ENCODE data around the gene NEFH. TPM values are rescaled to one million over a fixed set of nuclear protein-coding genes. Genes with fewer than 3 reads are reported as not detected.

The NEFH gene
- total and polyA plus RNA-seq, 9 donors, result 0.14 to 5.1 (median 3.1) TPM

DNA sequence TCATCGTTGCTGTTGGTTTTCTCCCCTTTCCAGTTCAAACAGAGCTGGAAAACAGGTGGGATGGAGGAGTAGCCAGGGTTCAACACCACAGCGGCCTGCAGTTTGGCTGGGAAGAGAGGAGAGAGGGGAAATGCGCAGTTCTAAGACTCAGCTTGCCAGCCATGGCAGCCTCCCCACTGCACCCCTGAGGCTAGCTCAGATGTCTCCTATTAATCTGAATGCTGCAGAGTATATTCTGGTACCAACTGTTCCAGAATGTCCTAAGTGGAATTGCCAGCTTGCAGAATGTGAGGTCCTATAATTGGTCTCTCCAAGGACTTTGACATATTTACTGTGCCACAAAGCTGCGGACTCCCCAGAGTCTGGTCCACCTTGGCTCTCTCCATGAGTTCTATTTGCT, 32.0 kb downstream of the NEFH start:
- H3K36me3 ChIP-seq (ENCODE audit: control insufficient read depth, insufficient read depth, low read length), result peaks cover 72% of the 10 kb centered on the region
- H3K9me3 ChIP-seq (replicated peaks; ENCODE audit: control insufficient read depth, low read depth, low read length), result no peaks in the 10 kb centered on the region
- H3K27ac ChIP-seq (ENCODE audit: low read length), result no peak overlapping the region
- no peak for DNase-seq
- H3K27me3 ChIP-seq (ENCODE audit: control insufficient read depth, insufficient read depth, low read length), result no peaks in the 10 kb centered on the region
- WGBS (ENCODE audit: insufficient coverage), result 92% methylated on average over 2 of the region's 4 CpGs
- H3K4me3 ChIP-seq (ENCODE audit: low read length), result no peak overlapping the region
- no peaks in the 10 kb centered on the region for H3K4me1 ChIP-seq (ENCODE audit: control insufficient read depth, insufficient read depth, low read length)

DNA sequence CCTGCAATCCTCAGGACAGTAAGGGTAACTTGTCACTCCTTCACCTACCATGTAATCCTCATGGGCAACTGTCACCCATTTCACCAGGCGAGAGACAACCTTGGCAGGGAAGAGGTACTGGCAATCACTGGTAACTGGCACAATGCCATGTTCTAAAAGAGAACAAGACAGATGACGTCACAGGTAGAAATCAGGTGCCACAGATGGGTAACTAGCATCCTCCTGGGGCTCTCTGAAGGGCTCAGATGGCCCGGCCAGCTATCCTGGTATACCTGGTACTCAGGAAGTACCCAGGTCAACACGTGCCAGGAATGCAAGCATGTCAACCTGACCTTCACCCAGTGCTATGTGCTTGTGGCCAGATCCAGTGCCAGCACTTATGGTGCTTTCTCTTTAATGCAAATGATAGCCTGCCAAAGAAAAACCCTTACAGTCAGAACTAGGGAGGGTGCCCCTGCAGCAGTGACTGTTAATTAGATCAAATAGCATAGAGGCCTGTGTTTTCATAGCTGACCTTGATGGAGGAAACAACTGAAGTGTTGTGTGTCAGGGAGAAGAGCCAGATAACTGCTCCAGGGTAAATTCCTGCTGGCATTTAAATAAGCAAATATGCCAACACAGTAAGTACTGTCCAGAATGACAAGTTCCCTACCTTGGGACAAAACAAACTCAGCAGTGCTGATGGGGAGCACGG, 37.3 kb downstream of the NEFH start:
- Histone ChIP-seq H3K9me3 (replicated peaks; ENCODE audit: control insufficient read depth, low read depth, low read length) (no peaks in the 10 kb centered on the region), H3K27ac (ENCODE audit: low read length) (no peak overlapping the region), H3K36me3 (ENCODE audit: control insufficient read depth, insufficient read depth, low read length) (peaks cover 63% of the 10 kb centered on the region), H3K4me3 (ENCODE audit: low read length) (no peak overlapping the region), H3K4me1 (ENCODE audit: control insufficient read depth, insufficient read depth, low read length) (no peaks in the 10 kb centered on the region), H3K27me3 (ENCODE audit: control insufficient read depth, insufficient read depth, low read length) (no peaks in the 10 kb centered on the region)
- no peak for DNase-seq
- 89% methylated on average over 4 of the region's 5 CpGs for WGBS (ENCODE audit: insufficient coverage)

DNA sequence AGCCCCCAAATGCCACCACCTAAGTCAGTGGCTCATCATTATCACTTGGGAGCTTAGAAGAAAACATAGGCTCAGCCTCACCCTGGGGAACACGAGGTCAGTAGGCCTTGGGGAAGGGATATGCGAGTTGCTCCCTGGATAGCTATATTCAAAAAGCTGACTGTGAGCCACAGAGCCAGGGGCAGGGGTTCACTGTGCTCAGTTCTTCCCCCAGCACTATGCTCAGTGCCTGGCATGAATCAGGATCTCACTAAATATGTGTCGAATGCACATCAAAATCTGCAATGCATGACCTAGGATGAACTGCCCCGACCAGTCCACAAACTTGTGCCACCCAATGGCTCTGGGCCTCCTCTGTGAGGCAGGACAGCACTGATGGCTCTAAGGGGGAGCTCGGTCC, 38.4 kb downstream of the NEFH start:
- H3K27ac ChIP-seq (ENCODE audit: low read length), result no peak overlapping the region
- H3K27me3 ChIP-seq (ENCODE audit: control insufficient read depth, insufficient read depth, low read length), result no peaks in the 10 kb centered on the region
- DNase-seq, result no peak
- no peaks in the 10 kb centered on the region for H3K9me3 ChIP-seq (replicated peaks; ENCODE audit: control insufficient read depth, low read depth, low read length)
- H3K4me3 ChIP-seq (ENCODE audit: low read length), result no peak overlapping the region
- H3K4me1 ChIP-seq (ENCODE audit: control insufficient read depth, insufficient read depth, low read length), result no peaks in the 10 kb centered on the region
- H3K36me3 ChIP-seq (ENCODE audit: control insufficient read depth, insufficient read depth, low read length), result peaks cover 64% of the 10 kb centered on the region
- 95% methylated on average over 4 of the region's 5 CpGs for WGBS (ENCODE audit: insufficient coverage)

DNA sequence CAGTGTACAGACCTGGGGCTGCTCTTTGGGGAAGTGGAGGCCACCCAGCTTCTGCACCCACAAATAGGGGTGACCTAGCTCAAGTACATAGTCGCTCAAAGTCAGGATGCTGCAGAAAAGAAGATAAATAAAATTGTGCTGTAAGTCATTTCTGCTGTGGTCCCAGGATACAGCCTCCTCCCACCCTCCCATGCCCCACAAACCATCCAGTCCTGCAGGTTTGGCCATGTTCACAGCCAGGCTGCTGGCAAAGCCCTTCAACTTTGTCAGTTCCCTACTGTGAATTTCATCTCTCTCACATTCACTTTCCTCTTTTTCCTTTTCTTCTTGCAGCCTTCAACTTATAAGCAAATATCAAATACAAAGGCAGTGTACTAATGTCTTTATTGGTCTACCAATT, 40.0 kb downstream of the NEFH start:
- WGBS (ENCODE audit: insufficient coverage), result no CpG with 5 or more reads among the region's 1 CpG
- H3K27me3 ChIP-seq (ENCODE audit: control insufficient read depth, insufficient read depth, low read length), result no peaks in the 10 kb centered on the region
- H3K4me1 ChIP-seq (ENCODE audit: control insufficient read depth, insufficient read depth, low read length), result no peaks in the 10 kb centered on the region
- no peak overlapping the region for H3K27ac ChIP-seq (ENCODE audit: low read length)
- H3K9me3 ChIP-seq (replicated peaks; ENCODE audit: control insufficient read depth, low read depth, low read length), result no peaks in the 10 kb centered on the region
- no peak for DNase-seq
- H3K36me3 ChIP-seq (ENCODE audit: control insufficient read depth, insufficient read depth, low read length), result peaks cover 75% of the 10 kb centered on the region
- no peak overlapping the region for H3K4me3 ChIP-seq (ENCODE audit: low read length)

DNA sequence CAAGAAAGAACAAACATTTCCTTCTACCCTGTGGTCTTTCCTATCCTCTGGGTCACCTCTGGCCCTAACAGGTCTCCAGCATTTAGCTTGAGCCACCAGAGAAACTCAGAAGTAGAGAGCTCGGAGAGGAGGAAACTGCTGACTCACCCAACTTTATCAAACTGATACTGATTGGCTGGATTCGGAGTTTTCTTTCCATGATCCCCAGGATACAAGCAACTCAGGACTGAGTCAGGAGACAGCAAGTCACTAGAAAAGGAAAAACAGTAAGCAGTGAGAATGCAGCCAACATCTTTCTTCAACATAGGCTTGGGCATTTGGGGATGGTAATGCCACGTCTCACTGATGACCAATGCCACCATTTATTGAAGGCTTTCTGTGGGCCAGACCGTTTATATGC, 40.8 kb downstream of the NEFH start:
- H3K4me3 ChIP-seq (ENCODE audit: low read length), result no peak overlapping the region
- WGBS (ENCODE audit: insufficient coverage), result no CpG with 5 or more reads among the region's 4 CpGs
- H3K27ac ChIP-seq (ENCODE audit: low read length), result no peak overlapping the region
- peaks cover 77% of the 10 kb centered on the region for H3K36me3 ChIP-seq (ENCODE audit: control insufficient read depth, insufficient read depth, low read length)
- no peaks in the 10 kb centered on the region for H3K27me3 ChIP-seq (ENCODE audit: control insufficient read depth, insufficient read depth, low read length)
- no peaks in the 10 kb centered on the region for H3K9me3 ChIP-seq (replicated peaks; ENCODE audit: control insufficient read depth, low read depth, low read length)
- H3K4me1 ChIP-seq (ENCODE audit: control insufficient read depth, insufficient read depth, low read length), result no peaks in the 10 kb centered on the region
- no peak for DNase-seq

DNA sequence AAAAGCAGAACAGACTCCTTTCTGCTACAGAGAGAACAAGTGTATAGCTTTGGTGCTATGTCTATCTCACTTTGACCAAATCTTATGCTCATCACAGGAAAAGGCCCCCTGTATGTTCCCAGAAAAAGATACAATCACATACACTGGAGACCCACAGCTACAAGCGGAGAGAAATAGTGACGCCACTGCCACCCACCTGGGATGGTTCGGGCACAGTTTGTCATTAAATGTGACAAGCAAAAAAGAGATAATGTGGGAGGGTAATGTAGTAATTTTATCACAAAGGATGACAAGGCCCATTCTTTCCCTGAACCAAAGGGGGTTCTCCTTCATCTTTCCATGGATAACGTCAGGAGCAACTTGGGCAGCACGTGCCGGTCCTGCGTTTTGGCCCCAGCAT, 41.5 kb downstream of the NEFH start:
- Histone ChIP-seq H3K4me1 (ENCODE audit: control insufficient read depth, insufficient read depth, low read length) (no peaks in the 10 kb centered on the region), H3K27me3 (ENCODE audit: control insufficient read depth, insufficient read depth, low read length) (no peaks in the 10 kb centered on the region), H3K36me3 (ENCODE audit: control insufficient read depth, insufficient read depth, low read length) (peaks cover 76% of the 10 kb centered on the region), H3K4me3 (ENCODE audit: low read length) (no peak overlapping the region), H3K9me3 (replicated peaks; ENCODE audit: control insufficient read depth, low read depth, low read length) (no peaks in the 10 kb centered on the region), H3K27ac (ENCODE audit: low read length) (no peak overlapping the region)
- no peak for DNase-seq
- WGBS (ENCODE audit: insufficient coverage), result 97% methylated on average over 6 of the region's 7 CpGs

DNA sequence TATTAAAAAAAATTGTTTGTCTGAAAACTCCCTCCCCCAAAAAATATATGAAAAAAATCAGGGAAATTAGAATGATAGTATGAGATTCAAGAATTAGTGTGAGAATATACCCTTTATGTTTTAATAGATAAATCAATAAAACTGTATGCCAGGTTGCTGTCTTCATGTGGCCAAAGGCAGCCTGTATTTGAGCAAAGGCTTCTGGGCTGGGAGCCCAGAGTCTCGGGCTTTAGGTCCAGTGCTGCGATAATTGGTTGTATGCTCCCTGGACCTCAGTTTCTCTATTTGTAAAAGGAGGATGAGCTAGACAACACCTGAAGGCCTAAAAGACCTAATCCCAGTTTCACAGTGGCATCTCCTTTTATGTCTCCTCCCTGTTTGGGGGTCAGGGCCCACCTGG, 43.7 kb downstream of the NEFH start:
- H3K36me3 ChIP-seq (ENCODE audit: control insufficient read depth, insufficient read depth, low read length), result peaks cover 74% of the 10 kb centered on the region
- WGBS (ENCODE audit: insufficient coverage), result no CpG with 5 or more reads among the region's 2 CpGs
- H3K4me1 ChIP-seq (ENCODE audit: control insufficient read depth, insufficient read depth, low read length), result no peaks in the 10 kb centered on the region
- H3K4me3 ChIP-seq (ENCODE audit: low read length), result no peak overlapping the region
- no peaks in the 10 kb centered on the region for H3K27me3 ChIP-seq (ENCODE audit: control insufficient read depth, insufficient read depth, low read length)
- H3K9me3 ChIP-seq (replicated peaks; ENCODE audit: control insufficient read depth, low read depth, low read length), result no peaks in the 10 kb centered on the region
- no peak overlapping the region for H3K27ac ChIP-seq (ENCODE audit: low read length)
- no peak for DNase-seq

DNA sequence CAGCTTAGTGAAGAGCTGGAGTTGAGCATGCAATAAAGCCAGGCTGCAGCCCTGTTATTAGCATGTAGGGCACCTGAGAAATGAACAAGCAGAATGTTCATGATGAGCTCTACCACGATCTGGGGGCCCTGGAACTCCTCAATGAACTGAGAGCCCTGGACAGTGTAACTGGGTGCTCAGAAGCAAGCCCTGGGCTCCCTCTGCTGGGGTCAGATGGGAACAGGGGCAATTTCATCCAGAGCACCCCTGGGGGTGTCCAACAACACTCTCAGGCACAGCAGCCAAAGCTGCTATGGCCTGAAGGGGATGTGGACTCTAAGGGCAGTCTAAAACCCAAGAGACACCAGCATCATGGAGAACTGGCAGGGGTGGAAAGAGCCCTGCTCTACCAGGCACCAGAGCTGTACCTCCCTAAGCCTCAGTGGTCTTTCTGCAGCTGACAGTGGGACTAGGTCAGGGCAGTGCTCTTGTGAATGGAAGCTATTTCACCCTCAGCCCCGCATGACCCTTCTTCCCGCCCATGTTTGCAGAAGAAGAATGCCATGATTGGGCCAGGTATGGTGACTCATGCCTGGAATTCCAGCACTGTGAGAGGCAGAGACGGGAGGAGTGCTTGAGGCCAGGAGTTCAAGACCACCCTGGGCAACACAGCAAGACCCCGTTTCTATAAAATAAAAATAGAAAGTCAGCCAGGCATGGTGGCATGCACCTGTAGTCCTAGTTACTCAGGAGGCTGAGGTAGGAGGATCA, 44.6 kb downstream of the NEFH start:
- Histone ChIP-seq H3K27me3 (ENCODE audit: control insufficient read depth, insufficient read depth, low read length) (no peaks in the 10 kb centered on the region), H3K27ac (ENCODE audit: low read length) (no peak overlapping the region), H3K4me1 (ENCODE audit: control insufficient read depth, insufficient read depth, low read length) (no peaks in the 10 kb centered on the region), H3K36me3 (ENCODE audit: control insufficient read depth, insufficient read depth, low read length) (peaks cover 74% of the 10 kb centered on the region), H3K4me3 (ENCODE audit: low read length) (no peak overlapping the region), H3K9me3 (replicated peaks; ENCODE audit: control insufficient read depth, low read depth, low read length) (no peaks in the 10 kb centered on the region)
- WGBS (ENCODE audit: insufficient coverage), result 89% methylated on average over 4 of the region's 5 CpGs
- DNase-seq, result peak; percentile 16

DNA sequence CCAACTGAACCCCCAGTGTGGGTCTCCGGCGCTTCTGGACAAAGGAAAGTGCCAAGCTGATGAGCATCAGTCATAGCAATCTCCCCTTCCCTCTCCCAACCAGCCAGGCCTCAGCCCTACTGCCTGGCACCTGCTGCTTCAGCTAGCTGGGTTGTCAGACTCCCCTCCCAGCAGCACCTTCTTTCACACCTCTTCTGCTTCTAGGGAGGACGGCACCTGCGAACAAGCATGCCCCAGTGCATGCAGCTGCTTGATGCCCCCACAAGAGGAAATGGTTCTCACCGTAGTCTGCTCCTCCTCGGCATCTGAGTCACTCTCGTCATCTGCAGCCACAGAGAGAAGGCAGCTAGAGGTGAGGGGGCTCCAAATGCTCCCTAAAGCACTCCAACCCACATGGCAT, 48.1 kb downstream of the NEFH start:
- DNase-seq, result no peak
- no peaks in the 10 kb centered on the region for H3K4me1 ChIP-seq (ENCODE audit: control insufficient read depth, insufficient read depth, low read length)
- no peak overlapping the region for H3K4me3 ChIP-seq (ENCODE audit: low read length)
- WGBS (ENCODE audit: insufficient coverage), result 88% methylated on average over 2 of the region's 7 CpGs
- no peaks in the 10 kb centered on the region for H3K27me3 ChIP-seq (ENCODE audit: control insufficient read depth, insufficient read depth, low read length)
- H3K27ac ChIP-seq (ENCODE audit: low read length), result no peak overlapping the region
- H3K9me3 ChIP-seq (replicated peaks; ENCODE audit: control insufficient read depth, low read depth, low read length), result no peaks in the 10 kb centered on the region
- peaks cover 84% of the 10 kb centered on the region for H3K36me3 ChIP-seq (ENCODE audit: control insufficient read depth, insufficient read depth, low read length)

DNA sequence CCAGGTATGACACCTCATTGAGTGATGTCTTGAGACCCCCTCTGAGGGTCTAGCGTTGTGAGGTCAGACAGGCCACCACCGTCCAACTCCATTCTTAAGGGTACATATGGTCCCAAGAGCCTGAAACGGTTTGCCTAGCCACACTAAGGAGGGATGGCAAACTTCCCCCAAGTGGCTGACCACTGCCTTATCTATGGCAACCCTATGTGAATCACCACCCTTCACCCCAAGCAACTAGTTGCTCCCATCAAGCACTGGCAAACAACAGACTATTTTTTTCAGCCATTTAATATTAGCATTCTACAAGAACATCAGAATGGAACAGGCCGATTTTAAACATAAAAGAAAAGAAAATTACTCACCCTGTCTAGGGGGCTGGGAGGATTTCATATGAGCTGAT, 50.7 kb downstream of the NEFH start:
- WGBS (ENCODE audit: insufficient coverage), result 88% methylated on average over 3 of the region's 4 CpGs
- Histone ChIP-seq H3K9me3 (replicated peaks; ENCODE audit: control insufficient read depth, low read depth, low read length) (no peaks in the 10 kb centered on the region), H3K27me3 (ENCODE audit: control insufficient read depth, insufficient read depth, low read length) (no peaks in the 10 kb centered on the region), H3K4me1 (ENCODE audit: control insufficient read depth, insufficient read depth, low read length) (no peaks in the 10 kb centered on the region), H3K36me3 (ENCODE audit: control insufficient read depth, insufficient read depth, low read length) (peaks cover 71% of the 10 kb centered on the region), H3K27ac (ENCODE audit: low read length) (no peak overlapping the region), H3K4me3 (ENCODE audit: low read length) (no peak overlapping the region)
- DNase-seq, result no peak
